ENCODE results near the gene IFFO2. TPM values are rescaled to one million over a fixed set of nuclear protein-coding genes. Genes with fewer than 3 reads are reported as not detected.

IFFO2 gene
- total and polyA plus RNA-seq, 10 of the 15 experiments (the other 5 are each of a cell fraction or from before 2014, with no cell fraction given) = 1.2 to 18.4 (median 6.7) TPM

GRCh38 chr1:18880585-18880984 lies 75.9 kb downstream of the IFFO2 start:
- ChIA-PET CTCF (interaction anchor here (0.6 to 1.5 kb wide), 3 partner anchors 22 to 160 kb away, joined by 3 to 4 read pairs (median 3); partner anchors contain the start of gene ALDH4A1), POLR2A (no interaction called here)
- in situ Hi-C loops (cut with MboI) = no loop called here

More at GRCh38 chr1:18880585-18880984, 75.9 kb downstream of the IFFO2 start:
- WGBS (ENCODE audit: insufficient coverage, insufficient replicate concordance, low lambda C conversion rate, missing lambda C conversion rate) = 0% methylated on average over 1 of the region's 1 CpG
- Histone ChIP-seq H2AFZ (ENCODE audit: control insufficient read depth, low read depth, low read length) (no peak overlapping the region), H3K4me2 (ENCODE audit: control insufficient read depth, insufficient read depth) (no peak overlapping the region), H3K4me3 (no peak overlapping the region), H3K27ac (ENCODE audit: control insufficient read depth, insufficient read depth) (no peak overlapping the region), H3K4me1 (ENCODE audit: control insufficient read depth, insufficient read depth, low read length) (no peaks in the 10 kb centered on the region), H3K27me3 (replicated peaks in 1 of 2; ENCODE audit: control insufficient read depth in 2 of 2, insufficient read depth in 2 of 2, low read length in 1 of 2) (no peaks in the 10 kb centered on the region), H3K9me3 (replicated peaks; ENCODE audit: control insufficient read depth, insufficient read depth, low read length) (no peaks in the 10 kb centered on the region), H3K36me3 (ENCODE audit: control insufficient read depth in 2 of 2, insufficient read depth in 2 of 2, low read length in 1 of 2) (peaks cover 0 to 2% of the 10 kb centered on the region in 2 experiments; a peak in 2 of 4 replicates), H4K20me1 (ENCODE audit: control insufficient read depth, insufficient read depth) (no peaks in the 10 kb centered on the region), H3K9ac (ENCODE audit: control insufficient read depth, insufficient read depth, low read length) (no peak overlapping the region), H3K79me2 (ENCODE audit: control insufficient read depth, insufficient read depth, low read length) (no peaks in the 10 kb centered on the region)
- no peak for ATAC-seq
- SMC1A ChIA-PET (ENCODE audit: uncharacterized antibody, unreplicated experiment) = no interaction called here
- DNase-seq (ENCODE audit: low read depth, low spot score) = no peak
- intact Hi-C loops (cut with micrococcal nuclease; ENCODE audit: unreplicated experiment) = no loop called here
- TF ChIP-seq CHD1 (IDR thresholded peaks at IDR 0.05; ENCODE audit: low read depth, low read length) (no peak), REST (IDR thresholded peaks at IDR 0.05; ENCODE audit: low read depth, low read length) (no peak), ELK1 (IDR thresholded peaks at IDR 0.05; ENCODE audit: low read depth, low read length) (no peak), TARDBP (IDR thresholded peaks at IDR 0.05; ENCODE audit: borderline replicate concordance) (no peak), ETV6 (conservative IDR thresholded peaks at IDR 0.05 in 1 of 2, IDR thresholded peaks at IDR 0.05 in 1 of 2; ENCODE audit: borderline replicate concordance in 1 of 2, low read depth in 1 of 2) (no peak), PAX8 (IDR thresholded peaks at IDR 0.05) (no peak), CEBPZ (IDR thresholded peaks at IDR 0.05; ENCODE audit: low read depth, low read length) (no peak), HDAC6 (IDR thresholded peaks at IDR 0.05; ENCODE audit: unreplicated experiment) (no peak), ZBTB11 (CRISPR knock-in tag; IDR thresholded peaks at IDR 0.05) (no peak), SREBF1 (IDR thresholded peaks at IDR 0.05; ENCODE audit: low read length) (no peak), IKZF1 (conservative IDR thresholded peaks at IDR 0.05) (no peak), CREB1 (IDR thresholded peaks at IDR 0.05; ENCODE audit: low read depth) (no peak)
- BruUV-seq (replicated peaks) = no TSS peak
- no peak for FAIRE-seq
- RAD21 ChIA-PET (ENCODE audit: unreplicated experiment) = no interaction called here

All from GM12878 (cell line).